CD4-positive, alpha-beta T cell treated with Interleukin-1 beta for 1 hour (primary cell): Measurements from ENCODE around the gene XAB2.

ENCODE experiments used
- DNase-seq, 2 donors: peaks; one replicate each; pipeline ENCODE4 v3.0.0-alpha.2; 2020 to 2022

Gene XAB2

DNA sequence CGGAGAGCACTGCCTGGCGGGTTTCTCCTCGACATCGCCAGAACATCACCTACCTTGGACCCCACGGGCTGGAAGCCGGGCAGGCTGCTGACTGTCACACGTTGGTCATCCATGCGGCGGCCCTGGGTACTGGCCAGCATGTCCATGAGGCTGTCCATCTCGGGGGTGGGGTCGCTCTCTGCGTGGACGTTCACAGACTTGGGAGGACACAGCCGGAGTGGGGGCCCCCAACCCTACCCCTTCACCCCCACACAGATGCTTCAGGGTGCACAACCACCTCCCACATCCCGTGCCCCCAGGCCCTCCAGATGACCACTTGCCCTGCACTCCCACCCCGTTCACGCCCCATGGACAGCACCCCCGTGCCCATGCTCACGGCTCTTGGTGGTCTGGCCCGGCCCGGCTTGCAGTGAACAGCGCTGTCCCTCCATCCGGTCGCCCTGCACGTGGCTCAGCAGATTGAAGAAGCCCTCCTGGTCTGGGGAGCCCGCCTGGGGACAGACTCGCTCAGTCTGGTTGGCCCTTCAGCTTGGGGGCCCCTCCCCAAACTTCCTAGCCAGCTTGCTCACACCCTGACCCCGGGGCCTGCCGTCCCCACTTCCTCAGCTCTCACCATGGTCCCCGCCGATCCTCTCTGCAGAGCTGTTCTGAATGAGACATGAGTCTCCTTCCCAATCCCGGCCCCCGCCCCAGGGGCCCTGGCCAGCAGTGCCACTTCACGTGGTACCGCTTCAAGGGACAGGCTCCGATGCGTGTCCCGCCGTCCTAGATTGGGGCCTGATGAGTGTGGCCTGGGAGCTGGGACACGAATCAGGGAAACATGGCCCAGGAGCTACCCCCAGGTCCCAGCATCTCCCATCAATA lies 3.2 kb upstream of the XAB2 start:
- DNase-seq = no peak

DNA sequence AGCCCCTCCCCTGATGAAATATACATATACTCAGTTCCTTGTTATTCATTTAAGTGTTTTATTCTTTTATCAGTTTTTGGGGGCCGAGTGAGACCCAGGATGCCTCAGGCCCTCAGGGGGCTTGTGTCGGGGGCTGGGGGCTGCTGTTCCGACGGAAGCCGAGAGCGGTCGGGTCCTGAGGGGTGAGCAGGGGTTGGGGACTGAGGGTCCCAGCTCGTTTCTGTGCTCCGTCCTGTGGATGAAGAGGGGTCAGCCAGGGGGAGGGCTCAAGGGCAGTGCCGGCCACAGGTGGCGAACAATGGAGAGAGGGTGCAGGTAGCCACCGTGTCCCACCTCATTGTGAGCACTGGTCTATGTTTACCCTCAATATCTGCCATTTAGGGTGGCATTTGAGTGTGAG lies 2.2 kb upstream of the XAB2 start:
- no peak for DNase-seq

DNA sequence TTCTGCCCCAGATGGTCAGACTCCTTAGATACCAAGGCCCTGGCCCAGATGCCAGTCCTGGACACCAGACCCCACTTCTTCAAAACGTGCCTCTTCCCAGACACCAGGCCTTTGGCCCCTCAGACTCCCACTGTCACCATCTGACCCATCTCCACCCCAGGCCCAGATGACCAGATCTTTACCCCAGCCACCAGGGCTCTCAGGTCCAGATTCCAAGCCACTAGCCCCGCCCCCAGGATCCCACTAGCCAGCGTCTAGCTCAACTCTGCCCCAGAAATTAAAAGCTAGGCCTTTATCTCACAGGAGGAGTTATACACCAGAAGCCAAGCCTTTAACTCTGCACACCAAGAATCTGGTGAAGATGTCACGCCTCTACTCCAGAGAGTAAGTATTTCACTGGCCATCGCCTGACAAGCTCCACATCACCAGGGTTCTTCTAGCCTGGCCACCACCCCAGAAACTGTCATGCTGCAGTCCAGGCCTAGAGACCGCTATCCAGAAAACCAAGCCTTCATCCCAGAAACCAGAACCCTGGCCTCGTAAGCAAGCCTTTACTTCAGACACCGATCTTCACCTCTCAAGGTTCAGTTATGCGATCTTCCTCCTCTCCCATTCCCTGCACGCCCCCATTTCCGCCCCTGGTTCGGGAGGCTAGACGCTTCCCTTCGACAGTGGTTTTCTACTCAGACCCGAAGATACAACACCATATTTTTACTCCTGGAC lies 595 bp downstream of the XAB2 start:
- no peak for DNase-seq

DNA sequence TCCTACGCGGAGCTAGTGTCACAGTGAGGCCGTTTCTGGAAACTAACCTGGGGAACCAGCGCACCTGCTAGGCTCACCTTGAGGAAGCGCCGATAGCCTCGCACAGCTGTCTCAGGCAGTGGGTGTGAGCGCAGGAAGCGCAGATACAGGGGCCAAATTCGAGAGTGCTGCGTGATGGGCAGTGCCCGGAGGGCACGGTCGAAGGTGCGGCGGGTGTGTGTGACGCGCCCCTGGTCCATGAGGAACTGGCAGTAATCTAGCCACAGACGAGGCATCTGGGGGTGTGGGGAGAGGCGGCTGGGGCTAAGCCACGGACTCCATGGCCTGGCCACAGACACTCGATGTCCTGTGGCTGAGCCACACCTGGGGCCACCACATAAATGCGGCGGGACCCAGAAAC lies 2.2 kb downstream of the XAB2 start:
- no peak for DNase-seq

DNA sequence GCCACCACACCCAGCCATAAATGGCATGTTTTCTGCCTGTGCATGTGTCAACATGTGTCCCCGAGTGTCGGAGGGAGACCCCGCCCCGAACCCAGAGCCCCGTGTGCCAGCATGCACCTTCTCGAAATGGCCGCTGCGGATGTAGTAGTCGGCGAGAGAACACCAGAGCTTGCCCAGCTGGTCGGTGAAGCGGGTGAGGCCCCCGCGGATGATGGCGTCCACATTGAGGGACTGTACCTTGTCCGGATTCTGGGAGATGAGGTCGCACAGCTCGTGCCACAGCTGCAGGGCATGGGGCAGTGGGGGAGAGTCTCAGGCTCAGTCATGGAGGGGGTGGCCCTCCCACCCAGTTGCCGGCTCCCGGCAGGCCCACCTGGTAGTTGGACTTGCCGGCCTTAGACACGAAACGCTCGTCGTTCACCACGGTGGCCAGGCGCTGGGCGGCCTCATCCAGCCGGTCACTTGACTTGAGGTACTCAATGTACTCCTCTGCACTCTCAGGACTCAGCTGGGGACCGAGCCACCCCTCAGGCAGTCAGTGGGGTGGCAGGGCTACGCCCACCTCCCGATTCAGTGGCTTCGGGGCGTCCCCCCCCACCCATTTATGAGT lies 3.5 kb downstream of the XAB2 start:
- no peak for DNase-seq

DNA sequence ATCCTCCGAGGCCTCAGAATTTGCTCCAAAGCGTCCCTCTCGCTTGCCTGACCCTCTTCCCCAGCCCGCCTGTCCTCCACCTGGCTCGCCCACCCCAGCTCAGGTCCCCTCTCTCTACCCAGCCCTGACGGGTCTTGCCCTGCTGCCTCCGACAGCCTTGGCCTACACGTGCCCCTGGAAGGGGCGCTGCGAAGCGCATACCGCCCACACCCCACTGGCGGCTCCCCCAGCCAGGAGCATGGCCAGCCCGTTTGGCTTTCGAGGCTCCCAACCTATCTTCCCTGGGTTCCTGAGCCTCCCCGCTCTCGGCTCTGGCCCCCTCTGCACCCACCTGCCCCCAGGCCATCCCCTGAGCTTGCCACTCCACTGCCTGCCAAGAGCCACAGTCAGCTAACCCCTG lies 4.5 kb downstream of the XAB2 start:
- DNase-seq = no peak

DNA sequence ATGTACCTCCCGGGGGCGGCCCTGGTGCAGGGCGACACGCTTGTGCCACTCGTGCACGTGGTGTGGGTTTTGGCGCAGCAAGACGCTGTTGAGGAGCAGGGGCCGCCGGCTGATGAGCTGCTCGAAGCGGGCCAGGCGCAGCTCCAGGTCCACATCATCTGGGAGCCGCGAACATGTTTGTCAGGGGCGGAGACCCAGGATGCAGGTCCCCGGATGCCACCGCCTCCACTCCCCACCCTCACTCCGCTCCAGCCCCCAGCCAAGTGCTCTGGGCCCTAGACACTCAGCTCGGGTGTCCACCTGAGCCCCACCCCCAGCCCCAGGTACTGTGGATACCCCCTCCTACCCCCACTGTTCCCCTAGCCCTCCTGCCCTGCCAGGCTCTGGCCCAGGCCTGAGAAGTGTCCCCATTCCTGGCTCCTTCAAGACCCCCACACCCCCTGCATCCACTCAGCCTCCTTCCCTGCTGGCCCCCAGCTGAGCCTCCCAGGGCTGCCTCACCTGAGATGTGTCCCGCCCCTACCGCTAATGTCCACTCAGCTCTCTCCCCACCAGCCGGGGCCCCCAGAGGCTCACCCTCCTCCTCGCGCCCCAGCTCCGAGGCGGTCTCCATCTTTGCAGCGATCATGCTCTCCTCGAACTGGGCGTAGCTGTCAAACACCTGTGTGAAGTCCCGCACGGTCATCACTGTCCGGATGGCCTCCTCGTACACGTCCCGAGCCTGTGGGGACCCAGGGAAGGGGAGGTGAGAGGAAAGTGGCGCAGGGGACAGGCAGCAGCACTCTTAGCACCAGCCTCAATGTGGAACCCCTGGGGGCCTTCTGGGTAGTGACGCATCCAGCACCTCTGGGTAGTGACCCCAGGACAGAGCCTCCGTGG lies 5.4 kb downstream of the XAB2 start:
- no peak for DNase-seq

DNA sequence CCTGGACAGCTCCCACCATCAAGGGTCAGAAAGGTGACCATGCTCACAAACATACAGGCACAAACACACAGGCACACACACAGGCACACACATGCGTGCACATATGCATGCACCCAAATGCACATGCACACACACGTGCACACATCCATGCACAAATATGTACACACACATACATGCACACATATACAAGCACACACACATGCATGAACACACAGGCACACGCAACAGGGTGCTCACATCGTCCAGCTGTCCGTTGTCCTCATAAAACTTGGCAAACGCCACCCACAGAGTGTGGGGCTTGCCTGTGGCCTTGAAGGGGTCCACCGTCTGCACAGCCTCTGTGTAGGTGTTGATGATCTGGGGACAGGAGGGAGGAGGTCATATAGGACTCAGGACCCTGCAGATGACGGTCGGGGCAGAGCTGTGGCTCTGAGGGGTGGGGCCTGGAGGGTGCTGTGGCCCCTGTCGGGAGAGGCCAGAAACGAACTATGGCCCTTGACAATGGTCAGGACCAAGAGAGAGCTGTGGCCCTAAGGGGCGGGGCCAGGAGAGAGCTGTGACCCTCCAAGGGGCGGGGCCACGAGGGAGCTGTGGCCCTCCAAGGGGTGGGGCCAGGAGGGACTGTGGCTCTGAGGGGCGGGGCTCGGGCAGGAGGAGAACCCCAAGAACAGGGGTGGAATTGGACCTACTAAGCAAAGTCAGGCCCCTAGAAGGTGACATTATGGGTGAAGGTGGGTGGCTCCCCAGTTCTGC lies 6.2 kb downstream of the XAB2 start:
- DNase-seq = no peak

DNA sequence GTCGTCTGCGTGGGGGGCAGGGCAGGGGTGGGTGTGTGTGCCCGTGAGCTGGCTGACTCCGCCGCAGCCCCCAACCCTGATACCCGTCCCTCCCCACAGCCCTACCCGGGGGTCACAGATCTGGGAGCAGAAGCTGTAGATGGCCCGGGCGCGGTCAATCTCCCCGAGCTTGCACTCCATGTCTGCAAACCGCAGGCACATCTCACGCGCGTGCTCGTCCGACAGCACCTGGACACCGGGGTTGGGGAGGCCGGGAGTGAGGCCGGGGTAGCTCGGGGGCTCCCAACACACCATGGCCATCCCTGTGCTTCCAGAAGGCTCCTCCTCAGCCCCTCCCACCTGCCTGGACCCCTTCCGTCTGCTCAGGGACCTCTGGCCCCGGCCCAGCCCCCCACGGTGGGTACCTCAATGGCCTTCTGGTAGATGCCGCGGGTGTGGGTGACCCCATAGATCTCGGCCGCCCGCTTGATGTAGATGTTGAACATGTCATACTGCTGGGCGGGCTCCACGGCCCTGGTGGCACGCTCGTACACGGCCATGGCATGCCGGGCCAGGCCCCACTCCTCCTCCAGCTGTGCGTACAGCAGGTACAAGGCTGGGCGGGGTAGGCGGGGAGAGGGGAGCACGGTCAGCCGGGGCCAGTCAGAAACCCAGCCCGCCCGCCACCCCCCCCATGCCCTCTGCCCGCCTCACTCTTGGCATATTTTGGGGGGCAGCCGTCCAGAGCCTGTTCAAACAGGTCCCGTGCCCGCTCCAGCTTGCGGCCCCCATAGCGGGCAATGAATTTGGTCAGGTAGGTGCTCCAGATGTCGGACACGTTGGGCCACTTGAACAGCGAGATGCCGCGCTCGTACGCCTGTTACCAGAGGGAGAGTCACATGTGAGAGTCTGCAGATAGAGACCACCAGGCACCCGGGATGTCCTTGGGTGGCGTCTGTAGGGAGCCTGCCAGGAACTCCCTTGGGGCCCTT lies 8.6 kb downstream of the XAB2 start:
- DNase-seq = no peak

DNA sequence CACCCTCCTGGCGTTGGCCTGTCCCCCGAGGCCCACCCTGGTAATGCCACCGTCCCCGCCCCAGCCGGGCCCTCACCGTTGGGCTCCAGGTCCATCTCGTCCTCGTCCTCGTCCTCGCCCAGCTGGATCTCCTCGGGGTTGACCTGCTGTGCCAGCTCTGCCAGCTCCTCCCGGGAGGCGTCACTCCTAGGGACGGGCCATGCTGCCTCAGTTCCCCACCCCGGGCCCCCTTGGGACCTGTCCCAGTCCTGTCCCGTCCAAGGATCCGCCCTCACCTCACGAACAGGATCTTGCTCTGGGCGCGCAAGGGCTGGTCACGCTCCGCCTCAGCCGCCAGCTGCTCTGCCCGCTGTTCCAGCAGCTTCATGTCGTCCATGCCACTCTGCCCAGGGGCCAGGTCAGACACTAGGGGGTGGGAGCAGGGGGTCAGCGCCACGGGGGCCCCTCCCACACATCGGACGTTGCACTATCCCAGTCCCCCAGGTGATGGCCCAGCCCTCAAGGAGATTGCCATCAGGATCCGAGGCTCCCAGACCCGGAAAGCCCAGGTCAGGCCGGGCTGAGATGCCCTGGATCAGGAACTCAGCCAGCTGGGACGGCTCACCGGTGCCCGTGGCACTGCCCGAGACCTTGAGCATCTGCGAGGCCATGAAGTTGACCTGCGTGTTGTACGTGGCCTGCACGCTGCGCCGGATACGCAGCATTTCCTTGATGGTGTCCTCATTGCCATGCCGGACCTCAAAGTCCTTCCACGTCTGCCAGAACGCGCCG lies 9.5 kb downstream of the XAB2 start:
- no peak for DNase-seq

DNA sequence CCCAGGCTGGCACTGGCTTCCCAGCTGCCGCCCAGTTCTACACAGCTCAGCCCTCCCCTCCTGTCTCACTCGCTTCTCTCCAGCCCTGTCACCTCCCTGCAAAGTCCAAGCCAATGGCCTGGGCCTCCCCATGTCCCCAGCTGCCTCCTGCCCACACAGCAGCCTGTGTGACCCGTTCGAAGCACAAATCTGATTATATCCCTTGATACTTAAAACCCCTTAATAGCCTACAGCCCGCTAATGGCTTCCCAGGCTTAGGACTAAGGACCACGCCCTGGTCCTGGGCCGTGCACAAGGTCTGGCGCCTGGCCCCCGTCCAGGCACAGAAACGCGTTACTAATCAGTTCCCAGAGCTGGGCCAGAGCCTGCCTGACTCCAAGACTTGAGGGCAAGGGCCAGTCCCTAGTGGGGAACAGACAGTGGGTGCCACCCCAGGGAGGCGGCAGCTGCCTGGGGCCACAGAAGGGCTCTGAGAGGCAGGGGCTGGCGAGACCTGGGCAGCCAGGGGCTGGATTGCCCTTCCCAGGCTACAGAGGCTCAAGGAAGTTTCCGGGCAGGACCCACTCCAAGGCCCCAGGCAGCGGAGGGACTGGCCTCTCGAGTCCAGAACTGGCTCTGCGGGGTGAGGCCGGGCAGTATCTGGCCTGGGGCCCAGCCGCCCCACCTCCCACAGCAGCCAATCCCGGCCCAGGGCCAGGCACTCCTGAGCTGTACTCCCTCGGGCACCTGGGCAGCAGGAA lies 10.4 kb downstream of the XAB2 start:
- DNase-seq = no peak

DNA sequence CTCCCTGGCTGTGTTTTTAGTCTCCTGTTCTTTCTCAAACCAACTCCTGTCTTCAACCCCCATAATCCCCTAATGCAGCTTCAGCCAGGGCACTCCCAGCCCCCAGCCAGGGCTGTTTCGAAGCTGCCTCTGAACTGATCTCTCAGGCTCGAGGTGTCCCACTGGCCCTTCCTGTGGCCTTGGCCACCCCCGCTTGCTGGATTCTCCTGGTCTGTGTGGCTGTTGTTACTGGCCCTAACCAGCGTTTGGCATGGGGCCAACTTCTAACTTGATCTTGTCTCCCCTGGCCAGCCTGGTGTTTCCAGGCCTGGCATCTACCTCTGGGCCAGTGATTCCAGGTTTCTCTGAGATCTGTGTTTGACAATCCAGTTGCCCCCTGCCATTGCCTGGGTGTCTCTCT lies 11.0 kb downstream of the XAB2 start:
- DNase-seq = no peak

DNA sequence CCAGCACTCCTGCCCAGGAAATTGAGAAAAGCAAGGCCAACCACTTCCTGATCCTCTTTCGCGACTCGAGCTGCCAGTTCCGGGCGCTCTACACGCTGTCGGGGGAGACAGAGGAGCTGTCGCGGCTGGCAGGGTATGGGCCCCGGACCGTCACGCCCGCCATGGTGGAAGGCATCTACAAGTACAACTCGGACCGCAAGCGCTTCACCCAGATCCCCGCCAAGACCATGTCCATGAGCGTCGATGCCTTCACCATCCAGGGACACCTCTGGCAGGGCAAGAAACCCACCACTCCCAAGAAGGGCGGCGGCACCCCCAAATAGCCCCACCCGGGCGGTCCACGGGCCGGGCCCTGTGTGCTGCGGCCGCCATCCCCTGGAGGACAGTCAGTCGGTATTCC lies 11.6 kb downstream of the XAB2 start:
- DNase-seq = no peak

DNA sequence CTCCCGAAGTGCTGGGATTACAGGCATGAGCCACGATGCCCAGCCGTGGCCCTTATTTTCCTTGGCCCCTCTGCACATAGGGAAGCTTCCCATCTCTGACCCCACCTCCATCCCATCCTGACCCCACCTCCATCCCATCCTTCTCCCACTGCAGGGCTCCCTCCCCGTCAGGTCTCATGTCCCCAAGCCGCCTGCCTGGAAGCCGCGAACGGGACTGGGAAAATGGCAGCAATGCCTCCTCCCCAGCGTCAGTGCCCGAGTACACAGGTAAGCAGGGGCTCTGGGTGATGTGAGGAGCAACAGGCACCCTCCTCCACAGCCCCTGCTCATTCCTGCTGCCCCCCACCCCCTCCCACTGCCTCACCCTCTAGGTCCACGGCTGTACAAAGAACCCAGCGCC lies 12.2 kb downstream of the XAB2 start:
- DNase-seq = no peak

DNA sequence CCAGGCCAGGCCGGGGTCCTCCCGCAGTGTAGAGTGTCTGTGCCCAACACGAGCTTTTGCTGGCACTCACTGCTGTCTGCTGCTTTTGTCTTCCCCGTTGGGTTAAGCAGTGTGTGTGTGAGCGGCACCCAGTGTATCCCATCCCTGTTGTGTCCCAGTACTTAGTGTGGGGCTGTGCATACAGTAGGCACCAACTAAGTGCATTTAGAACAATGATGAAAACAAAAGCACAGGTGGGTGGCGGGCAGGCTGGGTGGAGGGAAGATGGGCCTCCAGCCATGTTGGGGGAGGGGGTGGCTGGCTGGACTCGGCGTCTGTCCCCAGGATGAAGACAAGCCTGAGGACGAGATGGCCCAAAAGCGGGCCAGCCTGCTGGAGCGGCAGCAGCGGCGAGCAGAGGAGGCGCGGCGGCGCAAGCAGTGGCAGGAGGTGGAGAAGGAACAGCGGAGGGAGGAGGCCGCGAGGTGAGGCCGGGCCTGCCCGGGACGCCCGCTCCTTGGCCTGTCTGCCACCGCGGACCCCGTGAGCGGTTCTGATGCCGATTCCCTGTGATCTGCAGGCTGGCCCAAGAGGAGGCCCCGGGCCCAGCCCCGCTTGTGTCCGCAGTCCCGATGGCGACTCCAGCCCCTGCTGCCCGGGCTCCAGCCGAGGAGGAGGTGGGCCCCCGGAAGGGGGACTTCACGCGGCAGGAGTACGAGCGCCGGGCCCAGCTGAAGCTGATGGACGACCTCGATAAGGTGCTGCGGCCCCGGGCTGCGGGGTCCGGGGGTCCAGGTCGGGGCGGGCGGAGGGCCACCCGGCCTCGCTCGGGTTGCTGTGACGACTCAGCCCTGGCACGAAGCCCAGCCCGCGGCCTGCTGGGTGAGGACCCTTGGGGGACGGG lies 14.2 kb downstream of the XAB2 start:
- DNase-seq = no peak

DNA sequence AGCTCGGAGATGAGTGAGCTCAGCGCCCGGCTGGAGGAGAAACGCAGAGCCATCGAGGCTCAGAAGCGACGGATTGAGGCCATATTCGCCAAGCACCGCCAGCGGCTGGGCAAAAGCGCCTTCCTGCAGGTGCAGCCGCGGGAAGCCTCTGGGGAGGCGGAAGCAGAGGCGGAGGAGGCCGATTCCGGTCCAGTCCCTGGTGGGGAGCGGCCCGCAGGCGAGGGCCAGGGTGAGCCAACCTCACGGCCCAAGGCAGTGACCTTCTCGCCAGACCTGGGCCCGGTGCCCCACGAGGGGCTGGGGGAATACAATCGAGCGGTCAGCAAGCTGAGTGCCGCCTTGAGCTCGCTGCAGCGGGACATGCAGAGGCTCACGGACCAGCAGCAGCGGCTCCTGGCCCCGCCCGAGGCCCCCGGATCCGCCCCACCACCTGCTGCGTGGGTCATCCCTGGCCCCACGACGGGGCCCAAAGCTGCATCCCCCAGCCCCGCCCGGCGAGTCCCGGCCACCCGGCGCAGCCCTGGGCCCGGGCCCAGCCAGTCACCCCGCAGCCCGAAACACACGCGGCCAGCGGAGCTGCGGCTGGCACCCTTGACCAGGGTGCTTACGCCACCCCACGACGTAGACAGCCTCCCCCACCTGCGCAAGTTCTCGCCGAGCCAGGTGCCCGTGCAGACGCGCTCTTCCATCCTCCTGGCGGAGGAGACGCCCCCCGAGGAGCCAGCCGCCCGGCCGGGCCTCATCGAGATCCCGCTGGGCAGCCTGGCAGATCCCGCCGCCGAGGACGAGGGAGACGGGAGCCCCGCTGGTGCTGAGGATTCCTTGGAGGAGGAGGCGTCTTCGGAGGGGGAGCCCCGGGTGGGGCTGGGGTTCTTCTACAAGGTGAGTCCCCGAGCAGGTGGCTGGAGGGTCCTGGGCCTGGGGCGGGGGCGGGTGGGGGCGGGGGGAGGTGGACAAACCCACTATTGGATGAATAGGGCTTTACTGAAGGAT lies 16.8 kb downstream of the XAB2 start:
- DNase-seq = no peak
